AG09319 (cell line): ENCODE measurements around the gene ABCA4.

Source experiments
- DNase-seq: peaks from one replicate; pipeline ENCODE4 v3.0.0-alpha.2; 2010; ENCODE audit warnings: low read depth; ENCODE audit errors: extremely low read depth
- TF ChIP-seq, protein P1 (sequence below): IDR thresholded peaks from 2 replicates; pipeline ENCODE4 v1.5.1; 2011; ENCODE audit warnings: low read depth, mild to moderate bottlenecking, inconsistent platforms, low read length, moderate library complexity

Gene ABCA4

DNA sequence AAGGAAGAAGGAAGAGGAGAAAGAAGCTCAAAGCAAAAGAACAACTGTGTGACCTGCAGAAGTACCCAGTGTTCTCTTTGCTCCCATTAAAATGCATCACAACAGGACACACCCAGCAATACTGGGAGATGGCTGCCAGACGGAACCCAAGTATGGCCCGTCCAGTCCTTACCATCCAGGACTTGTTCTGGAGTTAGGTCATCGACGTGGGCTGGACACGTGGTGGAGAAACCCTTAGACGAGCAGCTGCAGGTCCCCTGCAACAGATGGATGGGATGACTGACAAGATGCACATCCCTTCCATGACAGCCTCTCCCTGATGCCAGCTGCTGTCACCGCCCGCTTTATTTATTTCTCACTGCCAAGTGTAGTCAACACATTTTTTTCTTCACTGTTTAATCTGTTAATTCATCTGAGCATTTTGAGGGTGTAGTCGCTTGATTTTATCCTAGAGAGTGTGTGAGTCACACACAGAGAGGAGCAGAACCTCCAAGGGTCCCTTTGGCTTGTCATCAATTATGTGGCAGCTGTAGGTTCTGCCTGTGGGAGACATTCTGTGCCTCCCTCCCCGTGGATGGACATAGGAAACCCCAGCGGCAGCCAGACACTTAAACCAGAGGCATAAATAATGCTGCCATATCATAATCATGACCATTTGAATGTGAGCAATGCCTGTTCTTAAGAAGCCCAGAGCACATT, 80.9 kb downstream of the ABCA4 start:
- TF ChIP-seq, protein P1, sequence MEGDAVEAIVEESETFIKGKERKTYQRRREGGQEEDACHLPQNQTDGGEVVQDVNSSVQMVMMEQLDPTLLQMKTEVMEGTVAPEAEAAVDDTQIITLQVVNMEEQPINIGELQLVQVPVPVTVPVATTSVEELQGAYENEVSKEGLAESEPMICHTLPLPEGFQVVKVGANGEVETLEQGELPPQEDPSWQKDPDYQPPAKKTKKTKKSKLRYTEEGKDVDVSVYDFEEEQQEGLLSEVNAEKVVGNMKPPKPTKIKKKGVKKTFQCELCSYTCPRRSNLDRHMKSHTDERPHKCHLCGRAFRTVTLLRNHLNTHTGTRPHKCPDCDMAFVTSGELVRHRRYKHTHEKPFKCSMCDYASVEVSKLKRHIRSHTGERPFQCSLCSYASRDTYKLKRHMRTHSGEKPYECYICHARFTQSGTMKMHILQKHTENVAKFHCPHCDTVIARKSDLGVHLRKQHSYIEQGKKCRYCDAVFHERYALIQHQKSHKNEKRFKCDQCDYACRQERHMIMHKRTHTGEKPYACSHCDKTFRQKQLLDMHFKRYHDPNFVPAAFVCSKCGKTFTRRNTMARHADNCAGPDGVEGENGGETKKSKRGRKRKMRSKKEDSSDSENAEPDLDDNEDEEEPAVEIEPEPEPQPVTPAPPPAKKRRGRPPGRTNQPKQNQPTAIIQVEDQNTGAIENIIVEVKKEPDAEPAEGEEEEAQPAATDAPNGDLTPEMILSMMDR = no peak

DNA sequence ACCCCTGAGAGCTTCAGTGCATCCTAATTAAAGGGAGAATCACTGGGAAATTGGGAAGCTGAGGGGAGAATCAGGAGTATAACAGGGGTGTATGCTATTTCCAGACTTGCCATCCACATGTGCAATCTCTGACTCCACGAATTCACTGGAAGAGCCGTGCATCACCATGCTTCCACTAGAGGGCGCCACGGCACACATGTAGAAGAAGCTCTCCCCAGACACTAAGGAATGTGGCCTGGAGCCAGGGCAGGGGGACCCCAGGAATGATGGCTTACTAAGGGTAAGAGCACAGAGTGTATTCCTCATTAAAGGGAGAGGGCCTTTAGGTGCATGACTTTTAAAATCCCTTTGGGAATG, 81.5 kb downstream of the ABCA4 start:
- no peak for DNase-seq
- TF ChIP-seq, protein P1 = peak; percentile 90

More for the DNA sequence above, 80.9 kb downstream of the ABCA4 start:
- no peak for DNase-seq

DNA sequence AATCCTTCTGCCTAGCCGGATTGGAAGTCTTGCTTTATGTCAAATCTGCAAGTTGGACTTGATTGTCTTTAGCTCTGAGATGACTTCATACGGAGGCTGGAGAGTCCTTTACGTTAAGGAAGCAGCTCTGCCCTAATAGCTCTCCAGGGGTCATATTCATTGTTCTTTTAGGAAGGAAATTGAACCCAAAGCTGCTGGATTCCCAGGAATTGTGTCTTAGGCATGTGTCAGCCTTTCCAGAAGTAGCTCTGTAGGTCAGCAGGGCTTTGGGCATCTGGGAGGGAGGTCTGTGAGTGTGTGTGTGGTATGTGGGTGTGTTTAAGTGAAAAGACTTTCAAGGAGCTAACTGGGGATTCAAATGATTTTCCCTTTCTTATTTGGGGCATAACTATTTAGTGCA, 82.4 kb downstream of the ABCA4 start:
- no peak for DNase-seq
- TF ChIP-seq, protein P1 = no peak

DNA sequence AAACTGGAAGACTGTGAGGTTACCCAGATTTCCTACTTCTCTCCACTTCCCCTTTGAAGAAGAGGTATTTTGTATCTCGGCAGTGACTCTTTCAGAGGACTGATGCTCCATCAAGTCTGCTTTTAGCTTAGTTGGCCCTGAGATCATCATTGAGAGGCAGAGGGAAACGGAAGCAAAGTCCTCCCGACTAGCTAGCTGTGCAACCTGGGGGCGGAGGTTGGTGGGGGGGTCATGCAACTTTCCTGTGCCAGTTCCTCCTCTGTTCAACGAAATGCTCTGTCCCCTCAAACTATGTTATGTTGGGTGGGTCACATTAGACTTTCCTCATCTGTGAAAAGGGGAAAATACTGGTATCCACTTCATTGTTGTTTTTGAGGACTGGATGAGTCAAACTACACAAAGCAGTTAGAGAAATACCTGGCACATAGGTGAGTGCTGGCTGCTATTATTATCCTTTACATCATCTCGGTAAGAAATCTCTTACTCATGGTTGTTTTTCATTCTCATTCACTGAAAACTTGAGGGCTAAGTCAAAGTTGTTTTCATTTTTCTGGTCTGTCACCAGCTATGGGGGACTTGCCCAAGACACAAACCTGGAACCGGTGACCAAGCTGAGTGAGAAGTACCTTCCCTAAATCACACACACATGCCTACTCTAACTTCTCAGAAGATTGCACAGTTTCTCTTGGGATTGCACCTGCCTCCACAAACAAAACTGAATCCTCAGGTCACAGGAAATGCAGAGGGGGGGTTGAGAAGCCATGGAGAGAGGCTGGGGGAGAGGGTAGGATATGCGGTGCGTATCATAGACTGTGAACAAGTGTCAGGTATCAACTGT, 83.3 kb downstream of the ABCA4 start:
- TF ChIP-seq, protein P1 = no peak
- no peak for DNase-seq

DNA sequence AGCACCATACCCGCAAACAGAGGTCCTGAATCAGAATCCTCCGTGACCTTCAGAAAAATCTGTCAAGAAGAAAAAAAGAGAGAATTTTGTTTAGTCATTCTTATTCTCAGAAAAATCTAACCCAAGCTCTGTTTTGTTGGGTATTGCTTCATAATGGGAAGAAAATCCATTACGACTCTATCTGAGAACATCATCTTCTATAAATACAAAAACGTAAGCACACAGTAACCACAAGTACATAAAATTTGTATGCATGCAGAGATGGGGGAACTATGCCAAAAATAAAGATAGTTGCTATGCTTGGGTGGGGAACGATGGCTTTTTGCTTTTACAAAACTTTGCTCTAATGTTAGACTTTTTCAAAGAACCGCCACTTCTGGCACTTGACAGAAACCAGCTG, 84.2 kb downstream of the ABCA4 start:
- no peak for DNase-seq
- TF ChIP-seq, protein P1 = no peak

DNA sequence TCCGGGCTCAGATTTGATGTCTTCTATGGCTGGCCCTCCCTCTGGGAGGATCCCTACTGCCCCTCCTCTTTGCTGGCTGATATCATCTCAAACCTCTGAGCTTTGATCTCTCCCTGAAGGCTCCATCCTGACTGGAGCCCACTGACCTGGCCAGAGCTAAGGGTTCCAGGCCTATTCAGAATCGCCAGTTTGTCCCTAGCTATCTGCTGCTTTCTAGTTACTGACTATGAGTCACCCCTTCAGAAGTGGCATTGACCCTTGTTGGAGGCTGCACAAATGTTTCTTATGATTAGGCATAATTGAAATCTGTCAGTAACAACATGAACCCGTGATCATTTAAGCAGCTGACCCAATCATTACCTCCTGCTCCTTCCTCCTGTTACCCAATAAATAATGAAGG, 87.1 kb downstream of the ABCA4 start:
- TF ChIP-seq, protein P1 = no peak
- DNase-seq = no peak

DNA sequence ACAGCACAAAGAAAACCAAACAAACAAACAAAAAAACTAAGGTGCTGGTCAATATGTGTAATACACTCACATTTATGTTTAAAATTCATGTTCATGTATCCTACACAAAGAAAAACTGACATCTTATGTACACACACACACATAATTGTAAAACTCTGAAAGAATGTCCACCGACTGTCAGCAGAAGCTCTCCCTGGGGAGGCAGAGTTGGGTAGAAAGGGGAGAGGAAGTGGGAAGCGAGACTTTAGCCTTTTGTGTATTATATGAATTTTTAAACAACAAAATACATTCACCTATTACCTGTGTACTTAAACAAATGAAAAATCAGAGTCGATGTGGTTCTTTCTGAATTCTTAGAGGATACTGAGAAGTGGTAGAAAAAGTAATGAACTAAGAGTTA, 88.3 kb downstream of the ABCA4 start:
- no peak for DNase-seq
- TF ChIP-seq, protein P1 = no peak
